ENCODE results near the gene HIVEP3.

HIVEP3 gene

GRCh38 chr1:41779360-41779759 is 139.4 kb downstream of the HIVEP3 start:
- DNase-seq: no peak

- no peak for DNase-seq
These were observed 141.0 kb downstream of the HIVEP3 start for GRCh38 chr1:41777695-41778094.

- DNase-seq: no peak
These were observed 141.8 kb downstream of the HIVEP3 start for GRCh38 chr1:41776891-41777441.

- DNase-seq: no peak
These were observed 142.7 kb downstream of the HIVEP3 start for GRCh38 chr1:41775956-41776585.

GRCh38 chr1:41774471-41774990 is 144.2 kb downstream of the HIVEP3 start:
- no peak for DNase-seq

- no peak for DNase-seq
These were observed 144.9 kb downstream of the HIVEP3 start for GRCh38 chr1:41773842-41774241.

- no peak for DNase-seq
These were observed 145.6 kb downstream of the HIVEP3 start for GRCh38 chr1:41773144-41773591.

GRCh38 chr1:41769068-41769467 is 149.7 kb downstream of the HIVEP3 start:
- DNase-seq: no peak

GRCh38 chr1:41768583-41768982 is 150.1 kb downstream of the HIVEP3 start:
- DNase-seq: peak; percentile 12 to 44

- DNase-seq: no peak
These were observed 150.9 kb downstream of the HIVEP3 start for GRCh38 chr1:41767534-41768525.

GRCh38 chr1:41766546-41766945 is 152.2 kb downstream of the HIVEP3 start:
- no peak for DNase-seq

GRCh38 chr1:41766041-41766440 is 152.7 kb downstream of the HIVEP3 start:
- no peak for DNase-seq

- DNase-seq: peak in 1 of 2 donors; percentile 13
These were observed 153.6 kb downstream of the HIVEP3 start for GRCh38 chr1:41765152-41765551.

- DNase-seq: no peak
These were observed 154.1 kb downstream of the HIVEP3 start for GRCh38 chr1:41764656-41765055.

GRCh38 chr1:41762777-41763176 is 155.9 kb downstream of the HIVEP3 start:
- no peak for DNase-seq

GRCh38 chr1:41762251-41762650 is 156.5 kb downstream of the HIVEP3 start:
- no peak for DNase-seq

- DNase-seq: no peak
These were observed 159.7 kb downstream of the HIVEP3 start for GRCh38 chr1:41758904-41759548.

- DNase-seq: no peak
These were observed 160.2 kb downstream of the HIVEP3 start for GRCh38 chr1:41758500-41758899.

GRCh38 chr1:41754540-41754939 is 164.2 kb downstream of the HIVEP3 start:
- peak in 1 of 2 donors; percentile 32 for DNase-seq

- DNase-seq: no peak
These were observed 166.1 kb downstream of the HIVEP3 start for GRCh38 chr1:41752514-41753170.

GRCh38 chr1:41751804-41752513 is 166.8 kb downstream of the HIVEP3 start:
- DNase-seq: peak; percentile 20 to 74
